CD4-positive, alpha-beta T cell treated with Interferon alpha-2 for 1 hour (primary cell): Measurements from ENCODE around the gene VEGFD.
"Not testable (repeated sequence)": the region's sequence is repeated elsewhere in the genome, so short reads cannot be mapped to it uniquely, and the experiment has no call there.

Experiments
- DNase-seq, 2 donors: peaks; one replicate each; pipeline ENCODE4 v3.0.0-alpha.2; 2020 to 2022

VEGFD gene

GRCh38 chrX:15358533-15358932 lies 25.7 kb downstream of the VEGFD start:
- no peak for DNase-seq

- DNase-seq = no peak
These were observed 27.8 kb downstream of the VEGFD start for GRCh38 chrX:15356444-15356843.

- no peak for DNase-seq
These were observed 33.8 kb downstream of the VEGFD start for GRCh38 chrX:15350329-15350996.

- peak in 1 of 2 donors; percentile 39 for DNase-seq
These were observed 35.2 kb downstream of the VEGFD start for GRCh38 chrX:15349046-15349445.

GRCh38 chrX:15345976-15346375 lies 38.2 kb downstream of the VEGFD start:
- no peak for DNase-seq

GRCh38 chrX:15344106-15344505 lies 40.1 kb downstream of the VEGFD start:
- no peak for DNase-seq

GRCh38 chrX:15343075-15343476 lies 41.1 kb downstream of the VEGFD start:
- no peak for DNase-seq

GRCh38 chrX:15340867-15341266 lies 43.3 kb downstream of the VEGFD start:
- DNase-seq = no peak

- DNase-seq = peak; percentile 74 to 75
These were observed 48.2 kb downstream of the VEGFD start for GRCh38 chrX:15336023-15336413.

GRCh38 chrX:15335135-15336022 lies 48.8 kb downstream of the VEGFD start, which contains the start of gene PIGA:
Gene PIGA (minus strand): TSS chrX:15335523. CDS start chrX:15331930, 3,593 bp downstream.
- peak; percentile 95 for DNase-seq

- peak in 1 of 2 donors; percentile 52 for DNase-seq
These were observed 49.7 kb downstream of the VEGFD start for GRCh38 chrX:15334561-15334960.

- no peak for DNase-seq
These were observed 55.4 kb downstream of the VEGFD start for GRCh38 chrX:15328821-15329220.

GRCh38 chrX:15328131-15328530 lies 56.1 kb downstream of the VEGFD start:
- DNase-seq = no peak

GRCh38 chrX:15322472-15322871 lies 61.7 kb downstream of the VEGFD start:
- no peak for DNase-seq

GRCh38 chrX:15322072-15322471 lies 62.1 kb downstream of the VEGFD start:
- DNase-seq = no peak

- peak in 1 of 2 donors; percentile 16 for DNase-seq
These were observed 62.8 kb downstream of the VEGFD start for GRCh38 chrX:15321447-15321846.

GRCh38 chrX:15320297-15320696 lies 63.9 kb downstream of the VEGFD start:
- no peak for DNase-seq

GRCh38 chrX:15319075-15319474 lies 65.1 kb downstream of the VEGFD start:
- no peak for DNase-seq

GRCh38 chrX:15315509-15315908 lies 68.7 kb downstream of the VEGFD start, which contains the start of gene ASB11:
Gene ASB11 (minus strand): TSS chrX:15315640. CDS start chrX:15315605, 35 bp downstream.
- DNase-seq = no peak

- no peak for DNase-seq
These were observed 69.7 kb downstream of the VEGFD start for GRCh38 chrX:15314472-15314871.

GRCh38 chrX:15311119-15311518 lies 73.1 kb downstream of the VEGFD start:
- DNase-seq = no peak

- no peak for DNase-seq
These were observed 74.1 kb downstream of the VEGFD start for GRCh38 chrX:15310117-15310516.

GRCh38 chrX:15305899-15306298 lies 78.3 kb downstream of the VEGFD start:
- not testable (repeated sequence) for DNase-seq

GRCh38 chrX:15301924-15302323 lies 82.3 kb downstream of the VEGFD start:
- DNase-seq = peak in 1 of 2 donors; percentile 59
